Activated T-helper 1 cell treated with anti-CD3 and anti-CD28 coated beads, Interleukin-12 subunit alpha, Interleukin-12 subunit beta, Interleukin-2, Interleukin-4 antibody, amounts not matched to agents 30 ng/mL and 10 ng/mL and 1 ng/mL, durations not matched to agents 14 hours and 24 hours and 36 hours (primary cell): ENCODE results near the gene SLC25A47. TPM values are rescaled to one million over a fixed set of nuclear protein-coding genes. Genes with fewer than 3 reads are reported as not detected.
A peak's percentile ranks its signal among the peaks of the same experiment; 100 is the strongest.

Experiments
- DNase-seq: peaks from one replicate; pipeline ENCODE4 v3.0.0; 2021; ENCODE audit warnings: low spot score
- H3K27ac Mint-ChIP-seq: one replicate; pipeline ENCODE4 v1.8.0; 2021; ENCODE audit warnings: mild to moderate bottlenecking, mixed read lengths
- H3K27me3 Mint-ChIP-seq: one replicate; pipeline ENCODE4 v1.8.0; 2022; ENCODE audit warnings: mild to moderate bottlenecking, moderate library complexity, mixed read lengths; ENCODE audit not compliant: insufficient read depth
- H3K36me3 Mint-ChIP-seq: one replicate; pipeline ENCODE4 v1.8.0; 2021; ENCODE audit warnings: low read depth, mixed read lengths
- H3K4me1 Mint-ChIP-seq: one replicate; pipeline ENCODE4 v1.8.0; 2021; ENCODE audit warnings: low read depth, mixed read lengths
- H3K4me3 Mint-ChIP-seq: one replicate; pipeline ENCODE4 v1.8.0; 2021; ENCODE audit warnings: mild to moderate bottlenecking, moderate library complexity, mixed read lengths
- H3K9me3 Mint-ChIP-seq: one replicate; pipeline ENCODE4 v1.8.0; 2021; ENCODE audit warnings: mixed read lengths
- intact Hi-C: fragments of 100-400 bp; cut with micrococcal nuclease; formaldehyde crosslinking; loops from one replicate; pipeline ENCODE4 v1.15.1; 2024
- total RNA-seq: library from RNA; stranded (reverse); gene quantifications from 2 replicates; pipeline ENCODE4 v1.2.3, GENCODE V29; 2022

The SLC25A47 gene
- total RNA-seq, 1 donor from 2014 or later: not detected

GRCh38 chr14:100328495-100329163, 5.5 kb downstream of the SLC25A47 start:
- no peaks in the 10 kb centered on the region for H3K4me1 Mint-ChIP-seq
- no peak overlapping the region for H3K4me3 Mint-ChIP-seq
- H3K27me3 Mint-ChIP-seq: no peaks in the 10 kb centered on the region
- intact Hi-C loops: no loop called here
- DNase-seq: no peak
- no peaks in the 10 kb centered on the region for H3K9me3 Mint-ChIP-seq
- H3K27ac Mint-ChIP-seq: no peak overlapping the region
- no peaks in the 10 kb centered on the region for H3K36me3 Mint-ChIP-seq

GRCh38 chr14:100329233-100330006, 6.3 kb downstream of the SLC25A47 start:
- H3K4me1 Mint-ChIP-seq: no peaks in the 10 kb centered on the region
- intact Hi-C loops: no loop called here
- peaks cover under 1% of the 10 kb centered on the region for H3K36me3 Mint-ChIP-seq
- H3K9me3 Mint-ChIP-seq: no peaks in the 10 kb centered on the region
- H3K27me3 Mint-ChIP-seq: no peaks in the 10 kb centered on the region
- H3K27ac Mint-ChIP-seq: no peak overlapping the region
- H3K4me3 Mint-ChIP-seq: no peak overlapping the region
- DNase-seq: no peak

- Mint-ChIP-seq H3K27me3 (no peaks in the 10 kb centered on the region), H3K4me3 (no peak overlapping the region), H3K27ac (no peak overlapping the region), H3K9me3 (no peaks in the 10 kb centered on the region), H3K36me3 (peaks cover 6% of the 10 kb centered on the region), H3K4me1 (no peaks in the 10 kb centered on the region)
- no peak for DNase-seq
- intact Hi-C loops: no loop called here
Measured at GRCh38 chr14:100330007-100330344, 6.8 kb downstream of the SLC25A47 start.

GRCh38 chr14:100330388-100330931, 7.3 kb downstream of the SLC25A47 start:
- DNase-seq: no peak
- Mint-ChIP-seq H3K4me3 (no peak overlapping the region), H3K36me3 (peaks cover 8% of the 10 kb centered on the region), H3K27ac (no peak overlapping the region), H3K9me3 (no peaks in the 10 kb centered on the region), H3K27me3 (no peaks in the 10 kb centered on the region), H3K4me1 (no peaks in the 10 kb centered on the region)
- intact Hi-C loops: no loop called here

- Mint-ChIP-seq H3K27ac (peak overlapping the region; percentile 23), H3K36me3 (peaks cover 21% of the 10 kb centered on the region), H3K4me3 (no peak overlapping the region), H3K27me3 (no peaks in the 10 kb centered on the region), H3K4me1 (no peaks in the 10 kb centered on the region), H3K9me3 (no peaks in the 10 kb centered on the region)
- intact Hi-C loops: no loop called here
- no peak for DNase-seq
Measured at GRCh38 chr14:100332071-100332639, 9.0 kb downstream of the SLC25A47 start.

- Mint-ChIP-seq H3K9me3 (no peaks in the 10 kb centered on the region), H3K4me1 (no peaks in the 10 kb centered on the region)
Measured at GRCh38 chr14:100332797-100333196, 9.7 kb downstream of the SLC25A47 start.

GRCh38 chr14:100333311-100333710, 10.2 kb downstream of the SLC25A47 start:
- Mint-ChIP-seq H3K27ac (no peak overlapping the region), H3K27me3 (no peaks in the 10 kb centered on the region), H3K4me3 (no peak overlapping the region), H3K9me3 (no peaks in the 10 kb centered on the region), H3K36me3 (peaks cover 26% of the 10 kb centered on the region), H3K4me1 (no peaks in the 10 kb centered on the region)
- intact Hi-C loops: no loop called here
- no peak for DNase-seq

More at GRCh38 chr14:100332797-100333196, 9.7 kb downstream of the SLC25A47 start:
- intact Hi-C loops: no loop called here
- Mint-ChIP-seq H3K27me3 (no peaks in the 10 kb centered on the region), H3K36me3 (peaks cover 24% of the 10 kb centered on the region), H3K4me3 (no peak overlapping the region), H3K27ac (no peak overlapping the region)
- DNase-seq: no peak

- no peak for DNase-seq
- Mint-ChIP-seq H3K36me3 (peaks cover 26% of the 10 kb centered on the region), H3K4me3 (no peak overlapping the region), H3K27ac (no peak overlapping the region), H3K27me3 (no peaks in the 10 kb centered on the region), H3K9me3 (no peaks in the 10 kb centered on the region), H3K4me1 (no peaks in the 10 kb centered on the region)
- intact Hi-C loops: no loop called here
Measured at GRCh38 chr14:100333827-100334226, 10.7 kb downstream of the SLC25A47 start.

GRCh38 chr14:100334904-100335303, 11.8 kb downstream of the SLC25A47 start:
- Mint-ChIP-seq H3K4me3 (no peak overlapping the region), H3K4me1 (peaks cover 2% of the 10 kb centered on the region), H3K27me3 (no peaks in the 10 kb centered on the region), H3K9me3 (no peaks in the 10 kb centered on the region), H3K36me3 (peaks cover 27% of the 10 kb centered on the region), H3K27ac (peak overlapping the region; percentile 18)
- no peak for DNase-seq
- intact Hi-C loops: no loop called here

GRCh38 chr14:100336618-100337530, 13.7 kb downstream of the SLC25A47 start:
- no peak for DNase-seq
- Mint-ChIP-seq H3K27me3 (no peaks in the 10 kb centered on the region), H3K27ac (peak overlapping the region; percentile 79), H3K4me3 (no peak overlapping the region), H3K4me1 (peaks cover 20% of the 10 kb centered on the region), H3K36me3 (peaks cover 45% of the 10 kb centered on the region), H3K9me3 (no peaks in the 10 kb centered on the region)
- intact Hi-C loops: no loop called here

GRCh38 chr14:100339766-100340422, 16.8 kb downstream of the SLC25A47 start:
- DNase-seq: no peak
- peaks cover 34% of the 10 kb centered on the region for H3K4me1 Mint-ChIP-seq
- peak overlapping the region; percentile 80 for H3K27ac Mint-ChIP-seq
- peaks cover 61% of the 10 kb centered on the region for H3K36me3 Mint-ChIP-seq
- intact Hi-C loops: loop anchor here (2.0 kb wide), 1 partner anchor 17 kb away; no protein-coding TSS in a partner anchor
- no peak overlapping the region for H3K4me3 Mint-ChIP-seq
- H3K9me3 Mint-ChIP-seq: no peaks in the 10 kb centered on the region
- no peaks in the 10 kb centered on the region for H3K27me3 Mint-ChIP-seq

GRCh38 chr14:100340423-100340813, 17.3 kb downstream of the SLC25A47 start:
- Mint-ChIP-seq H3K27ac (peak overlapping the region; percentile 80), H3K27me3 (no peaks in the 10 kb centered on the region), H3K4me1 (peaks cover 34% of the 10 kb centered on the region), H3K9me3 (no peaks in the 10 kb centered on the region), H3K36me3 (peaks cover 58% of the 10 kb centered on the region), H3K4me3 (no peak overlapping the region)
- DNase-seq: no peak
- intact Hi-C loops: loop anchor here (2.0 kb wide), 1 partner anchor 16 kb away; no protein-coding TSS in a partner anchor
